HG02852 (cell line): Measurements from ENCODE around the gene SEH1L.
"Not testable (repeated sequence)": the region's sequence is repeated elsewhere in the genome, so short reads cannot be mapped to it uniquely, and the experiment has no call there.

ENCODE experiments used
- ATAC-seq: cut with Tn5 transposase; IDR thresholded peaks from one replicate; pipeline ENCODE4 v1.9.1; 2021; ENCODE audit warnings: mild to moderate bottlenecking, moderate library complexity; ENCODE audit not compliant: unreplicated experiment

Gene SEH1L

GRCh38 chr18:12995424-12995823, 47.6 kb downstream of the SEH1L start:
- no peak for ATAC-seq

DNA sequence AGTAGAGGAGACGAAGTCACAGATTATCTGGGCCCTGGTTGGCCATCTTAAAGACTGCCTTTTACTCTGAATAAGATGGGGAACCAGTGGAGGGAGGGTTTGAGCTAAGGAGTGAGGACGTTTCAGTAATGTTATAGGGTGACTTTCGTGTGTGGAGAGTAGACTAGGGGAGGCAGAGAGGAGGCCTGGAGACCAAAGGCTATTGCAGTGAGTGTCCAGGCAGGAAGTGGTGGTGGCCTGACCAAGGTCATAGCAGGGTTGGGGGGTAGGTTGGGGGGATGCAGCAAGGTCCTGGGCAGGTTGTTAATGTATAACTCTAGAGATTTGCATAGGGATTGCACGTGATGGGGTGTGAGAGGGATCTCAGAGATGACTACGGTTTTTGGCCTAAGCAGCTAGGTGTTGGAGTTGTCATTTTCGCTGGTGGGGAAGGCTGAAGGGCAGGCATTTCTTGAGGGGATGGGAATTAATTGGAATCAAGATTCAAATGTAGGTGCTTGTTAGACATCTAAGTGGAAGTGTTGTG, 48.2 kb downstream of the SEH1L start:
- ATAC-seq = no peak

DNA sequence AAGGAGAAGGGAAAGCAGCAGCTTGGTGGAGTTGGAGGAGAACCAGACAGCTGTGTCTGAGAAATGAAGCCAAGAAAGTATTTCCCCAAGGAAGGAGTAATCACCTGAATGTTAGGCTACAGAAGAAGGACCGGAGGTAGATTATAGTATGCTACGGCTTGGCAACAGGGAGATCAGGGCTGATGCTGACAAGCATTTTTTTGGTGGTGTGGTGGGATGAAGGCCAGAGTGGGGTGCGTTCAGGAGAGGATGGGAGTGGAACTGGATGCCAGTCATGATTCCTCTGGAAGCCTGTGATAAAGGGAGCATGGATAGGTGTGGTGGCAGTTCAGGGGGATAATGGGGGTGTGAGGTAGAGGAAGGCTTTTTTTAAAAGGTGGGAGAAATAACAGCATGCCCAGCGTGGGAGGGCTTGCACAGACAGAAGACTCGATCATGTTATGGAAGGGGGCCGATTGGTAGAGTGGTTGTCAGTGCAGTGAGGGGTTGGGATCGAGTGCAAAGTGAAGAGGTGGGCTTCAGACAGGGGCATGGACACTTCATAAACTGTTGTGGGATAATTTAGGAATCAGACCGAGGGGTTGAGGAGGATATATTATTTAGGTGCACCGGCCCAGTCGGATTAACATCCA, 49.0 kb downstream of the SEH1L start:
- no peak for ATAC-seq

DNA sequence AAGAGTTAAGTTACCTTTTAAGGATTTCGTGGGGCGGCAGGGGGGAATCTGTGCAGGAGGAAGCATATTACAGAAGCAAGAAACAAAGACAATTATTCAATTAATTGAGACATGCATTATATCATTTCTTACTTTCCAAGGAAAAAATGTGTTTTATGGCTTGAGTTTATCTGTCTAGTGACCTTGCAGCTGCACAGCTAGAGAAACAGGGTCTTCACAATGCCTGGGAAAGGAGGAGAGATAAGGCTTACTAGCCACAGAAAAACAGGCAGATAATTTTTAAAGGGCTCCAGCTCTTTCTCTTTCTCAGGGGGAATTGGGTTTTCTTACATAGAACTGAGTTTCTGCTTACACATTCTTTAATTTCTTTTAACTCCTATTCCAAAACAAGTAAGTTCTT, 49.5 kb downstream of the SEH1L start:
- not testable (repeated sequence) for ATAC-seq

- ATAC-seq = no peak
Measured at GRCh38 chr18:12998332-12999060, 50.7 kb downstream of the SEH1L start.

DNA sequence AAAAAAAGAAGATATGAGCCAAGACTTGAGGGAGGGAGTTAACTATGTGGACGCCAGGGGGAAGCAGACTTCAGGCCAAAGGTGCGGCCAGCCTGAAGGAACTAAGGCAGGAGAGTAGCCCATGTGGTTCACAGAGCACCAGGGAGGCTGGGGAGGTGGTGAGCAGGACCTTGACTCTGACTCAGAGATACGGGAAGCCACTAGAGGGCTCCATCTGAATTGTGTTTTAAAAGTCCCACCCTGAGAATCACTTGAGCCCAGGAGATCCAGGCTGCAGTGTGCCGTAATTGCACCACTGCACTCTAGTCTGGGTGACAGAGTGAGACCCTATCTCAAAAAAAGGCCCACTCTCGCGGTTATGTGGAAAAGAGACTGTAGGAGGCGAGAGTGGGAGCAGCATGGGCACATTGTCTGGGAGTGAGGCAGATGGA, 55.7 kb downstream of the SEH1L start:
- ATAC-seq = peak; percentile 42

- ATAC-seq = no peak
Measured at GRCh38 chr18:13004396-13004795, 56.6 kb downstream of the SEH1L start.

- no peak for ATAC-seq
Measured at GRCh38 chr18:13005289-13005688, 57.5 kb downstream of the SEH1L start.

GRCh38 chr18:13006531-13007247, 58.9 kb downstream of the SEH1L start:
- no peak for ATAC-seq

DNA sequence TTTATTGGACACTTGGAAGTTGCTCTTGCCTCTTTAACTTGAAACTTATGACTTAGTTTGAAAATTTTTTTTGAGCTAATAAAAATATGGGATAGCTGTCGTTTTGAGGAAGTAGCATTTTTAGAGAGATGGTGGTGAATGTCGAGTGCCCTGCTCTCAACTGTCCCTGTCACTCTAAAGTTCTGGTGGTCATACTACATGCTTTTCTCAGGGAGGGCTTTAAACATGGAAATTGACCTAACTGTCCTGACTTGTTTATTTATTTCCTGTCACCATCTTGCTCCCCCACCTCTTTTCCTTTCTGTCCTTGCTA, 59.4 kb downstream of the SEH1L start:
- ATAC-seq = no peak

DNA sequence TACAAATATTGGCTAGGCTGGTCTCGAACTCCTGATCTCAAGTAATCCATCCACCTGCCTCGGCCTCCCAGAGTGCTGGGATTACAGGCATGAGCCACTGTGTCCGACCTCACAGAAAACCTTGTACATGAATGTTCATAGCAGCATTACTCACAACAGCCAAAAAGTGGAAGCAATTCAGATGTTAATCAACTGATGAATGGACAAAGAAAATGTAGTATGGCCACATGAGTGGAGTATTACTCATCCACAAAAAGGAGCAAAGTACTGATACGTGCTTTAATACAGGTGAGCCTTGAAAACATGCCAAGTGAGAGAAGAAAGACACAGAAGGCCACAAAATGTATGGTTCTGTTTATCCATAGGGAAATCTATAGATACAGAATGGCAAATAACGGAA, 63.9 kb downstream of the SEH1L start:
- no peak for ATAC-seq

DNA sequence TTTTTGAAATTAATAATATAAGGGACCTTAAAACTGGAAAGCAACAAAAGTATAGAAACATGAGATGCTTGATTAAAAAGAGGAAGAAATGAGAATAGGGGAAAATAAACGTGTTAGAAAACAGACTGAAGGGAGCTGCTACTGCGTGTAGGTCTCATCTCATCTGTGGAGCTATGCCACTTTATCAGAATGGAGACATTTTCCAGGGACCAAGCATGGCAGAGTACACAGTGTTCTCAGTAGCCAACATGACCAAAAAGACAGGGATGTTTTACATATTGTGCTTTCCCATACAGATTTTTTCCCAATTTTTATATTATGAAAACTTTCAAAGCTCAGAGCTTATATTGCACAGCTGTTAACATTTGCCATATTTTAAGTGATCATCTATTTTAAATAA, 66.4 kb downstream of the SEH1L start:
- ATAC-seq = no peak

- ATAC-seq = no peak
Measured at GRCh38 chr18:13014818-13015217, 67.0 kb downstream of the SEH1L start.

DNA sequence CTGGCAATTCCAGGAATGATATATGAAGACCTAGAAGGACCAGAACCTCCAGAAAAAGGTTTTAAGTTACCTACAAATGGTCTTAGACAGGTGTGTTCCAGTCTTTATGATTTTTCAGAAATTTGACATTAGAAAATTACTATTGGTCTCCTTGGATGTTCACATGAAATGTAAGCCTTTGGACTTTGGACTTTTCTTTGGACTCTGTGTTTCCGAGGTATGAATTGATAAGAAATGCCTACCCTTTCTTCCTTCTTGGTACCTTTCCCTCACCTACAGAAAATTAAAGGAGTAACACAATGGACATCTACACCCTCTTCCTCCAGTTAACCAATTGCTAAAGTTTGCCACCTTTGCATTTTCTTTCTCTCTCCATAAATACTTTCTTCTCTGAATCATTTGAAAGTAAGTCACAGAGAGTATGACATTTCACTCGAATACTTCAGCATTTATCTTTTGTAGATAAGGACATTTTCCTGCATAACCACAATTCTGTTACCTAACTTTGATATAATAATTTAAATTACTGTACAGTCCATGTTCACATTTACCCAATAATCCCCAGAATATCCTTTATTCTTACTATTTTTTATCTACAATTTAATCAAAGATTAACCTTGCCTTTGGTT, 69.5 kb downstream of the SEH1L start:
- no peak for ATAC-seq

- no peak for ATAC-seq
Measured at GRCh38 chr18:13018374-13018773, 70.6 kb downstream of the SEH1L start.

DNA sequence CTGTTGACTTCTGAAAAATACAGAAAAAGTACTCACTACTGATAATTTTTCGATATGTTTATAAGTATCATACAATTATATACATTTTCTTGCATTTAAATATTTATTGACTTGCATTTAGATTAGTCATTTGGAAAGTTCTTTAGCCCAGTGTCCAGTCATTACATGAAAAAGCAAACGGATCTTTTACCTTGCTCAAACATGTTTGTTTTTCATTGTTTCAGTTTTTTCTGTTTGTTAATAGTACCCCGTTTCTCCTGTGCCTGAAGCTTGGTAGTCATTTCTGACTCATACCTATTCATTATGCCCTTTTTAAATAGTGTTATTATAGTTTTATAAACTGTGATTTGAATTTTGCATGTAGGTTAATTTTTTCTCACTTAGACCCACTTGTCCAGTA, 71.5 kb downstream of the SEH1L start:
- no peak for ATAC-seq

- ATAC-seq = no peak
Measured at GRCh38 chr18:13022644-13023043, 74.8 kb downstream of the SEH1L start.

- no peak for ATAC-seq
Measured at GRCh38 chr18:13025233-13025632, 77.4 kb downstream of the SEH1L start.

- ATAC-seq = no peak
Measured at GRCh38 chr18:13026583-13027270, 78.9 kb downstream of the SEH1L start.

GRCh38 chr18:13028869-13029268, 81.1 kb downstream of the SEH1L start:
- no peak for ATAC-seq

GRCh38 chr18:13032173-13032572, 84.4 kb downstream of the SEH1L start:
- no peak for ATAC-seq
